ENCODE results near the gene FJX1.

The FJX1 gene

DNA sequence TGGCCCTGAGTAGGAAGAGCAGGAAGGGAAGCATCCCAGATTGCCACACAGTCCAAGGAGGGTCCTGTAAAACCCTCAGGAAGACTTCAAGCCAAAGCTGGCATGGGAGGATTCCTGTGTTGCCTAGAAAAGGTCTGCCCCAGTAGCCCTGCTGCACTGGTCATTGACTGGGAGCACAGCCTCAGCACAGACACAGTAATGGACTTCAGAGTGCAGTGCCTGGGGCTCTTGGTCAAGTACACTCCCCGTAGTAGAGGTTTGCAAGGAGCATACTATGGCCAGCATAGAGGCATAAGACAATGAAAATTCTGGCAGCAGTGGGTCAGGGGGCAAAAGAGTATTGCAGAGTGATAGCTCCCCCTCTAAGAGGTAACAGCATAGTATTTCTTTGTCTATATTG, 36.2 kb upstream of the FJX1 start:
- H4K20me1 ChIP-seq (ENCODE audit: insufficient read depth) = no peaks in the 10 kb centered on the region
- H3K36me3 ChIP-seq (ENCODE audit: insufficient read depth) = no peaks in the 10 kb centered on the region
- no peak overlapping the region for H3K9ac ChIP-seq
- H3K4me2 ChIP-seq = no peak overlapping the region
- H3K27ac ChIP-seq = no peak overlapping the region
- H2AFZ ChIP-seq (ENCODE audit: low read depth) = no peak overlapping the region
- no peak for TF ChIP-seq CTCF (conservative IDR thresholded peaks at IDR 0.05; ENCODE audit: low read depth, low read length)
- no peak overlapping the region for H3K4me3 ChIP-seq (IDR thresholded peaks at IDR 0.05; ENCODE audit: insufficient read depth, low read depth, low read length)
- no peaks in the 10 kb centered on the region for H3K79me2 ChIP-seq (ENCODE audit: insufficient read depth, low read depth)
- H3K27me3 ChIP-seq (ENCODE audit: insufficient read depth, low read depth) = no peaks in the 10 kb centered on the region
- peaks cover 6% of the 10 kb centered on the region for H3K4me1 ChIP-seq (ENCODE audit: low read depth, poor library complexity, severe bottlenecking)

DNA sequence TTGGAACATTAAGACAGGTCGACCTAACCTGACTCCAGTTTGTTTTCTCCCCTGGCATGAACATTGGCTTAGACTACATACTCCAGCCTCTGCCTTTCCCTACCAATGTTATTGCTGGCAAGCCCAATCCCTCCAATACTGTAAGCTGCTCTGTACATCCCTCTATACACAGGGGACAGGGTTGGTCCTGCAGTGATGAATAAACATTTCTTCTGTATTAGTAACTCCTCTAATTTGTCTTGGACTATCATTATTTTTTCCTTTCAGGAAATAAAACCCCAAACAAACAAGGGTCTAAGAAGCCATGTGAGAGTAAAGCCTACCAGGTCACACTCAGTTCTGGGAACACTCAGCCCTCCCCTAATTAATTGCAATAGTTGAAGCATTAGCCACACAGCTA, 35.1 kb upstream of the FJX1 start:
- peaks cover 6% of the 10 kb centered on the region for H3K4me1 ChIP-seq (ENCODE audit: low read depth, poor library complexity, severe bottlenecking)
- no peak overlapping the region for H3K4me3 ChIP-seq (IDR thresholded peaks at IDR 0.05; ENCODE audit: insufficient read depth, low read depth, low read length)
- no peak overlapping the region for H2AFZ ChIP-seq (ENCODE audit: low read depth)
- H3K36me3 ChIP-seq (ENCODE audit: insufficient read depth) = no peaks in the 10 kb centered on the region
- H3K27me3 ChIP-seq (ENCODE audit: insufficient read depth, low read depth) = no peaks in the 10 kb centered on the region
- no peak overlapping the region for H3K9ac ChIP-seq
- no peak overlapping the region for H3K4me2 ChIP-seq
- H4K20me1 ChIP-seq (ENCODE audit: insufficient read depth) = no peaks in the 10 kb centered on the region
- no peak overlapping the region for H3K27ac ChIP-seq
- no peak for TF ChIP-seq CTCF (conservative IDR thresholded peaks at IDR 0.05; ENCODE audit: low read depth, low read length)
- no peaks in the 10 kb centered on the region for H3K79me2 ChIP-seq (ENCODE audit: insufficient read depth, low read depth)

DNA sequence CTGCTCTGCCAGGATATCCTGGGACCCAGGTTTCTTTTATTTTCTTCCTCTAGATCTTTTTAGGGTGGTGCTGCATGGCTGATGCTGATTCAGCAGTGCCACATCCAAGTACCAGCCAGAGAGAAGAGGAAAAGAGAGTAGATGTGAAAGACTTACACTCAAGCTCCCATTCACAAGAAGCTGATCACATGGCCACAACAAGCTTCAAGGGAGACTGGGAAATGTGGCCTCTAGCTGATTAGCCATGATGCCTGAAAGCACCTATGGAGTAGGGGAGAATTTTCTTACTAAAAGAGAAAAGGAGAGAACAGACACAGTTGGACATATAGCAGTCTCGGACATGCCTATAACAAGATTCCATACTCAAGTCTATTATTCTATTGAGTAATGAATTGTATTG, 34.4 kb upstream of the FJX1 start:
- no peak overlapping the region for H3K4me3 ChIP-seq (IDR thresholded peaks at IDR 0.05; ENCODE audit: insufficient read depth, low read depth, low read length)
- no peaks in the 10 kb centered on the region for H3K36me3 ChIP-seq (ENCODE audit: insufficient read depth)
- no peaks in the 10 kb centered on the region for H4K20me1 ChIP-seq (ENCODE audit: insufficient read depth)
- TF ChIP-seq CTCF (conservative IDR thresholded peaks at IDR 0.05; ENCODE audit: low read depth, low read length) = no peak
- no peaks in the 10 kb centered on the region for H3K27me3 ChIP-seq (ENCODE audit: insufficient read depth, low read depth)
- H3K9ac ChIP-seq = no peak overlapping the region
- H2AFZ ChIP-seq (ENCODE audit: low read depth) = no peak overlapping the region
- no peak overlapping the region for H3K27ac ChIP-seq
- H3K4me1 ChIP-seq (ENCODE audit: low read depth, poor library complexity, severe bottlenecking) = peaks cover 6% of the 10 kb centered on the region
- no peak overlapping the region for H3K4me2 ChIP-seq
- H3K79me2 ChIP-seq (ENCODE audit: insufficient read depth, low read depth) = no peaks in the 10 kb centered on the region

DNA sequence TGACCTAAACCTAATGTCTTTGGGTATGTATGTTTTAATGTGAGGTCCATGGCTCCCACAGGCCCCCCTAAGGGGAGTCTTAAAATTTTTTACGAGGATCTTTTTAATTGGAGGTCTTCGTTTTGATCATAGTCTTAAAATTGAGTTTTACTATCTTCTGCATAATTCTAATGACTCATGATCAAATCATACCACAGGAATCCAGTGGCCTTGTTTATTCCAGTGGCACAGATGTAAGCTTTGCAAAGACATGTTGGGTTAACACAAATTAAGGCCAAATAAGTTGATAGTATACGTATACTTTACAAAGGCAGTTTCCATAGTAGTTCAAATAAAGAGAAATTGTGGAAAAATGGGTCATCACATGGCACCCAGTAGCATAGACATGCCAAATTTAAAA, 33.9 kb upstream of the FJX1 start:
- Histone ChIP-seq H3K4me3 (IDR thresholded peaks at IDR 0.05; ENCODE audit: insufficient read depth, low read depth, low read length) (no peak overlapping the region), H3K27ac (no peak overlapping the region), H3K4me2 (no peak overlapping the region), H3K9ac (no peak overlapping the region), H2AFZ (ENCODE audit: low read depth) (no peak overlapping the region), H4K20me1 (ENCODE audit: insufficient read depth) (no peaks in the 10 kb centered on the region), H3K27me3 (ENCODE audit: insufficient read depth, low read depth) (no peaks in the 10 kb centered on the region), H3K4me1 (ENCODE audit: low read depth, poor library complexity, severe bottlenecking) (peaks cover 6% of the 10 kb centered on the region), H3K79me2 (ENCODE audit: insufficient read depth, low read depth) (no peaks in the 10 kb centered on the region), H3K36me3 (ENCODE audit: insufficient read depth) (no peaks in the 10 kb centered on the region)
- TF ChIP-seq CTCF (conservative IDR thresholded peaks at IDR 0.05; ENCODE audit: low read depth, low read length) = no peak

DNA sequence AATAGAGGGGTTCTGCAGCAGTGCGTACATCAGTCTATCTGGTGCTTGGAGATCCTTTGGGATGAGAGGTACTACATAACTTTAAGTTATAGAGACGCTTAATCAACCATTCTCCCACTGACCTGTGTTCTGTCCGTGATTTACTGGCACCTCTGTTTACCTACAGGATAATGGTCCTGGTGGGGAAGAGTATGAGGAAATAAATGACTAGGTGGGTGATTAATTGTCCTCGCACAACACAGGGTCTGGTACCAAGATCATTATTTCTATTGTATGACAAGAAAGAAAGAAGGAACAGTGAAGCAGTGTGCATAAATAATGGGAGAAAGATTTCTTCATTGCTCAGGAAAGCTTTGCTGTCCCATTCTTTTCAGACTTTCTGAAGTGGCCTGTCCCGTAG, 32.8 kb upstream of the FJX1 start:
- no peaks in the 10 kb centered on the region for H4K20me1 ChIP-seq (ENCODE audit: insufficient read depth)
- no peaks in the 10 kb centered on the region for H3K4me1 ChIP-seq (ENCODE audit: low read depth, poor library complexity, severe bottlenecking)
- no peak overlapping the region for H3K4me3 ChIP-seq (IDR thresholded peaks at IDR 0.05; ENCODE audit: insufficient read depth, low read depth, low read length)
- no peak overlapping the region for H2AFZ ChIP-seq (ENCODE audit: low read depth)
- no peak overlapping the region for H3K9ac ChIP-seq
- no peak overlapping the region for H3K4me2 ChIP-seq
- H3K27me3 ChIP-seq (ENCODE audit: insufficient read depth, low read depth) = no peaks in the 10 kb centered on the region
- no peak overlapping the region for H3K27ac ChIP-seq
- TF ChIP-seq CTCF (conservative IDR thresholded peaks at IDR 0.05; ENCODE audit: low read depth, low read length) = no peak
- H3K36me3 ChIP-seq (ENCODE audit: insufficient read depth) = no peaks in the 10 kb centered on the region
- no peaks in the 10 kb centered on the region for H3K79me2 ChIP-seq (ENCODE audit: insufficient read depth, low read depth)

Measured in KMS-11 (cell line).